DND-41 (cell line): ENCODE data around the gene TGM2.

Source experiments
- ATAC-seq: fragments of 200-7000 bp; cut with Tn5 transposase; 3 replicates; pipeline ENCODE4 v1.9.1; 2021; ENCODE audit warnings: low read depth; ENCODE audit not compliant: insufficient read depth
- DNase-seq: peaks from one replicate; pipeline ENCODE4 v3.0.0-alpha.2; 2020
- H2AFZ ChIP-seq: 2 replicates; pipeline ENCODE4 v1.6.0; 2012; ENCODE audit warnings: low read depth, low read length
- H3K27ac ChIP-seq: 2 replicates; pipeline ENCODE4 v1.5.1; 2012; ENCODE audit warnings: low read length, inconsistent platforms
- H3K27me3 ChIP-seq: fragments of 200-600 bp; sonication (generic); 2 replicates; pipeline ENCODE4 v1.6.0; 2012; ENCODE audit warnings: low read length, mild to moderate bottlenecking, inconsistent platforms; ENCODE audit not compliant: insufficient read depth, poor library complexity
- H3K36me3 ChIP-seq: 2 replicates; pipeline ENCODE4 v1.5.1; 2012; ENCODE audit warnings: low read length, inconsistent platforms; ENCODE audit not compliant: insufficient read depth
- H3K4me1 ChIP-seq: 2 replicates; pipeline ENCODE4 v1.5.1; 2012; ENCODE audit warnings: mild to moderate bottlenecking, low read length; ENCODE audit not compliant: insufficient read depth
- H3K4me2 ChIP-seq: 2 replicates; pipeline ENCODE4 v1.6.0; 2012; ENCODE audit warnings: mild to moderate bottlenecking, moderate library complexity, low read length, inconsistent platforms; ENCODE audit not compliant: insufficient read depth
- H3K4me3 ChIP-seq, 2 experiments: fragments of 200-600 bp in 1 of 2; shearing (Covaris generic) in 1 of 2; 2 replicates each; pipeline ENCODE4 v1.5.1; 2012 to 2016; ENCODE audit warnings: inconsistent platforms in 2 of 2, low read length in 2 of 2, mild to moderate bottlenecking in 2 of 2, low read depth in 1 of 2, moderate library complexity in 1 of 2
- H3K79me2 ChIP-seq: 2 replicates; pipeline ENCODE4 v1.6.0; 2012; ENCODE audit warnings: low read length, inconsistent platforms; ENCODE audit not compliant: insufficient read depth
- H3K9ac ChIP-seq: 2 replicates; pipeline ENCODE4 v1.6.0; 2012; ENCODE audit warnings: low read depth, mild to moderate bottlenecking, inconsistent platforms, low read length, moderate library complexity
- H3K9me3 ChIP-seq: 2 replicates; pipeline ENCODE4 v1.5.1; 2012; ENCODE audit warnings: low read length, moderate library complexity, mild to moderate bottlenecking, inconsistent platforms; ENCODE audit not compliant: insufficient read depth, severe bottlenecking
- H4K20me1 ChIP-seq: 2 replicates; pipeline ENCODE4 v1.6.0; 2012; ENCODE audit warnings: low read length; ENCODE audit not compliant: insufficient read depth
- EZH2 ChIP-seq: IDR thresholded peaks from 3 replicates; pipeline ENCODE4 v1.6.1; 2012; ENCODE audit warnings: borderline replicate concordance, low read depth, mild to moderate bottlenecking, moderate library complexity, low read length, inconsistent platforms; ENCODE audit not compliant: severe bottlenecking
- TF ChIP-seq, protein P1 (sequence below): IDR thresholded peaks from 2 replicates; pipeline ENCODE4 v1.5.1; 2012; ENCODE audit warnings: borderline replicate concordance, low read length, moderate library complexity, mild to moderate bottlenecking; ENCODE audit not compliant: poor library complexity, severe bottlenecking; ENCODE audit errors: extremely low read depth

TGM2 gene

DNA sequence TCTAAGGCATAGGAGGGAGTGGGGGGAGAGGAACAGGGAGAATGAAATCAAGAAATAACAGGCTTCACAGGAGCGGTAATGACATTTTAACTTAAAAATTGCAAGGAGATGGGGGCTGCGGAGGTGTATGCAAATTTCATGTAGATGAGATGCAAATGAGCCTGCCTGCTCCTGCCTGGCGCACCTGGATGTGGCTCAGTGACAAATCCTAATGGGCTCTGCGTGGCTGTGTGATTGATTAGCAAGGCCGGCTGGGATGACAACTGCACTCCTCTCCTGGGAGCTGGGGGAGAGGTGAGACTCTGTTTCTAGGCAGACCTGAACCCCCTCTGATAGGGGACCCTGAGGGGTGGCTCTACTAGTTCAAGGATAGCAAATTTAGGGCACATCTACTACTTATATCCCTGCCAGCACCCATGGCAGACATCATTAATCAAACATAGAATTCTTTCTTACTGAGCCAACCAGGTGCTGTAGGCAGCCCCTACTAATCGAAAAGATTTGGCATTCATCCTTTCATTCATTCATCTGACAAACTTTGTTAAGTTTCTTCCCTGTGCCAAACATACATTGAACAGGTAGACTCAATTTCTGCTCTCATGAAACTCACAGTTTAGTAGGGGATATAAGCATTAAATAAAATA is 38.4 kb upstream of the TGM2 start:
- Histone ChIP-seq H3K36me3 (no peaks in the 10 kb centered on the region), H3K27me3 (no peaks in the 10 kb centered on the region), H3K9me3 (no peaks in the 10 kb centered on the region), H3K27ac (no peak overlapping the region), H3K4me2 (no peak overlapping the region), H3K4me3 (no peak overlapping the region), H3K79me2 (no peaks in the 10 kb centered on the region), H3K9ac (no peak overlapping the region), H2AFZ (no peak overlapping the region), H4K20me1 (no peaks in the 10 kb centered on the region), H3K4me1 (no peaks in the 10 kb centered on the region)
- no peak for DNase-seq
- TF ChIP-seq, protein P1, sequence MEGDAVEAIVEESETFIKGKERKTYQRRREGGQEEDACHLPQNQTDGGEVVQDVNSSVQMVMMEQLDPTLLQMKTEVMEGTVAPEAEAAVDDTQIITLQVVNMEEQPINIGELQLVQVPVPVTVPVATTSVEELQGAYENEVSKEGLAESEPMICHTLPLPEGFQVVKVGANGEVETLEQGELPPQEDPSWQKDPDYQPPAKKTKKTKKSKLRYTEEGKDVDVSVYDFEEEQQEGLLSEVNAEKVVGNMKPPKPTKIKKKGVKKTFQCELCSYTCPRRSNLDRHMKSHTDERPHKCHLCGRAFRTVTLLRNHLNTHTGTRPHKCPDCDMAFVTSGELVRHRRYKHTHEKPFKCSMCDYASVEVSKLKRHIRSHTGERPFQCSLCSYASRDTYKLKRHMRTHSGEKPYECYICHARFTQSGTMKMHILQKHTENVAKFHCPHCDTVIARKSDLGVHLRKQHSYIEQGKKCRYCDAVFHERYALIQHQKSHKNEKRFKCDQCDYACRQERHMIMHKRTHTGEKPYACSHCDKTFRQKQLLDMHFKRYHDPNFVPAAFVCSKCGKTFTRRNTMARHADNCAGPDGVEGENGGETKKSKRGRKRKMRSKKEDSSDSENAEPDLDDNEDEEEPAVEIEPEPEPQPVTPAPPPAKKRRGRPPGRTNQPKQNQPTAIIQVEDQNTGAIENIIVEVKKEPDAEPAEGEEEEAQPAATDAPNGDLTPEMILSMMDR: no peak
- no peak for TF ChIP-seq EZH2
- ATAC-seq: no peak

DNA sequence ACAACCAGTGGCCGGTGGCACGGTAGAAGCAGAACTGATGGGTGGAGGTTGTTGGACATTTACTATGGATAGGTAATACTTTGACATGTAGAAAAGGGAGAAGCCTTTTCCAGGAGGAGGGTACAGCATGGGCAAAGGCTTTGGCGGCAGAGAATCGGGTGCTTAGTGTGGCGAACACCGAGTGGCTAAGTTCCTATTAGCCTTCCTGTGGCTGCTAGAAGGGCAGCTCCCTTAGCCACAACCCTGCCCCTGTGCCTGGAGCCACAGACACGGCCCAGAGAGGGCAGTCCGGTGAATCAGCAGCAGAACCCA is 37.9 kb upstream of the TGM2 start:
- DNase-seq (no peak), ATAC-seq (no peak)
- Histone ChIP-seq H3K4me2 (no peak overlapping the region), H3K36me3 (no peaks in the 10 kb centered on the region), H2AFZ (no peak overlapping the region), H3K79me2 (no peaks in the 10 kb centered on the region), H3K27me3 (no peaks in the 10 kb centered on the region), H3K4me1 (no peaks in the 10 kb centered on the region), H4K20me1 (no peaks in the 10 kb centered on the region), H3K9me3 (no peaks in the 10 kb centered on the region), H3K4me3 (no peak overlapping the region), H3K9ac (no peak overlapping the region), H3K27ac (no peak overlapping the region)
- TF ChIP-seq, protein P1: no peak
- TF ChIP-seq EZH2: no peak

DNA sequence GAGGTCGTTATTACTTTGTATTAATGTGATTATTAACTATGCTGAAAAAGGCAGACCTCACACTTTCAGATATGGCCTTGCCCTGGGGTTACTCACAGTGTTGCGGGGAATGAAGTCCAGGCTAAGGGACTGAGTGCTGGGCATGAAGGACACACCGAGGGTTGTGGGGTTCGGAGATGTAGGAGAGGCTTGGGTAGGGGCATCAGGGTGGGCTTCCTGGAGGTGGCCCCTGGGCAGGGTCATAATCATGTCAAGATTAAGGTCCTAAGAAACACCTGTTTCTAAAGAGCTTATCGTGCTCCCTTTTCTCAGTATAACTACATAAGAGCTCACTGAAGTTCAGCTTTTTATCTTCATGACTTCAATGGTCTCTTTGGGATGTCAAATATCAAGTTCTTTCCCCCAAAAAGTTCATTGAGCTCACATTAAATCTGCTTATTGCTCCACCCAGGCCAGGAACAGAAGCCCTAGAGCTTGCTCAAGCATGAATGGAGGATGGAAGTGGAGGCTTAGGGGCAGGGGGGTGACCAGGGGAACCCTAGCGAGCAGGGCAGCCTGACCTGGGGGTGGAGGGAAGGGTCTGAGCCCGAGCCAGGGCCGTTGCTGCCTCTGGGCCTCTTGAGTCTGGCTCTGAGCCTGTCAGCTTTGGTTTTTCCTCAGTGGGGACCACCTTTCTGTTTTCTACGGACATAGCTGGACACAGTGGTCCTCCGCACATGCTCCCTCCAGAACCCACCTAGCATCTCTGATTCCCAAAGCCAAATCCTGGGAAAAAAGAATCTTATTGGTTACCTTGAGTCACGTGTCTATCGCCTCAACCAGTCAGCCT is 37.3 kb upstream of the TGM2 start:
- H3K4me1 ChIP-seq: no peaks in the 10 kb centered on the region
- H2AFZ ChIP-seq: no peak overlapping the region
- no peaks in the 10 kb centered on the region for H3K27me3 ChIP-seq
- DNase-seq: no peak
- H3K79me2 ChIP-seq: no peaks in the 10 kb centered on the region
- no peaks in the 10 kb centered on the region for H4K20me1 ChIP-seq
- no peak overlapping the region for H3K9ac ChIP-seq
- no peak for TF ChIP-seq EZH2
- TF ChIP-seq, protein P1: no peak
- H3K4me3 ChIP-seq: no peak overlapping the region
- H3K36me3 ChIP-seq: no peaks in the 10 kb centered on the region
- no peak overlapping the region for H3K4me2 ChIP-seq
- H3K9me3 ChIP-seq: no peaks in the 10 kb centered on the region
- ATAC-seq: no peak
- no peak overlapping the region for H3K27ac ChIP-seq
